Colonic mucosa (tissue), 4 donors: ENCODE data around the gene SERPINI2. TPM values are rescaled to one million over a fixed set of nuclear protein-coding genes. Genes with fewer than 3 reads are reported as not detected.

Experiments
- DNase-seq: peaks from one replicate; pipeline ENCODE4 v3.0.0-alpha.2; 2020
- H3K27ac ChIP-seq: fragments of 200-600 bp; one replicate; pipeline ENCODE4 v1.8.0; 2021
- H3K27me3 ChIP-seq: fragments of 200-600 bp; one replicate; pipeline ENCODE4 v1.8.0; 2021
- H3K36me3 ChIP-seq: fragments of 200-600 bp; one replicate; pipeline ENCODE4 v1.8.0; 2021
- H3K4me1 ChIP-seq: fragments of 200-600 bp; one replicate; pipeline ENCODE4 v1.8.0; 2021; ENCODE audit warnings: mild to moderate bottlenecking
- H3K4me3 ChIP-seq: fragments of 200-600 bp; one replicate; pipeline ENCODE4 v1.8.0; 2021
- H3K9ac ChIP-seq, 2 donors: one replicate each; pipeline ENCODE4 v1.7.0; 2013; ENCODE audit warnings: control low read depth in 2 of 2, low read depth in 2 of 2, low read length in 2 of 2
- H3K9me3 ChIP-seq: fragments of 200-600 bp; one replicate; pipeline ENCODE4 v1.8.0; 2021
- CTCF ChIP-seq: fragments of 200-600 bp; IDR thresholded peaks from one replicate; pipeline ENCODE4 v1.8.0; 2022; ENCODE audit warnings: antibody characterized with exemption, mild to moderate bottlenecking
- intact Hi-C: fragments of 100-400 bp; cut with DNase I; formaldehyde crosslinking; loops from one replicate; pipeline ENCODE4 v1.14.1; 2022
- total RNA-seq, 2 donors: library from RNA; stranded (reverse); fragmentation: NEBNext Ultra II Directional in 1 of 2; extraction: Animal tissue kit (Norgen Biotek cat#: 25700) in 1 of 2; gene quantifications; one replicate each; pipeline ENCODE4 v1.2.1, GENCODE V29; 2021
- donor health status: healthy.
- donor health status: DM: no; HTN: no; CAD: no.
- donor health status: DM: no; HTN: no; CAD: no.

The SERPINI2 gene
- total RNA-seq, 2 donors from 2014 or later: 0.40 TPM; not detected in 1

GRCh38 chr3:167409611-167410010 is 64.2 kb downstream of the SERPINI2 start:
- no peaks in the 10 kb centered on the region for H3K36me3 ChIP-seq
- no peak overlapping the region for H3K27ac ChIP-seq
- no peak overlapping the region for H3K4me3 ChIP-seq
- no peak for DNase-seq
- H3K9me3 ChIP-seq: no peaks in the 10 kb centered on the region
- no peaks in the 10 kb centered on the region for H3K4me1 ChIP-seq
- no peaks in the 10 kb centered on the region for H3K27me3 ChIP-seq
- H3K9ac ChIP-seq: no peak overlapping the region
- intact Hi-C loops: no loop called here
- TF ChIP-seq CTCF: no peak

GRCh38 chr3:167406876-167407492 is 66.9 kb downstream of the SERPINI2 start:
- no peaks in the 10 kb centered on the region for H3K27me3 ChIP-seq
- DNase-seq: no peak
- H3K36me3 ChIP-seq: no peaks in the 10 kb centered on the region
- H3K9me3 ChIP-seq: no peaks in the 10 kb centered on the region
- intact Hi-C loops: no loop called here
- no peak overlapping the region for H3K9ac ChIP-seq
- no peak for TF ChIP-seq CTCF
- no peaks in the 10 kb centered on the region for H3K4me1 ChIP-seq
- no peak overlapping the region for H3K27ac ChIP-seq
- no peak overlapping the region for H3K4me3 ChIP-seq

GRCh38 chr3:167397826-167398225 is 76.0 kb downstream of the SERPINI2 start:
- no peak overlapping the region for H3K4me3 ChIP-seq

GRCh38 chr3:167396075-167396474 is 77.8 kb downstream of the SERPINI2 start:
- Histone ChIP-seq H3K36me3 (no peaks in the 10 kb centered on the region), H3K27ac (no peak overlapping the region), H3K9me3 (no peaks in the 10 kb centered on the region), H3K4me3 (no peak overlapping the region), H3K9ac (no peak overlapping the region), H3K4me1 (no peaks in the 10 kb centered on the region), H3K27me3 (no peaks in the 10 kb centered on the region)
- intact Hi-C loops: no loop called here
- TF ChIP-seq CTCF: no peak
- DNase-seq: no peak

More at GRCh38 chr3:167397826-167398225, 76.0 kb downstream of the SERPINI2 start:
- intact Hi-C loops: no loop called here
- H3K9me3 ChIP-seq: no peaks in the 10 kb centered on the region
- no peaks in the 10 kb centered on the region for H3K4me1 ChIP-seq
- H3K27ac ChIP-seq: no peak overlapping the region
- H3K36me3 ChIP-seq: no peaks in the 10 kb centered on the region
- H3K9ac ChIP-seq: no peak overlapping the region
- H3K27me3 ChIP-seq: no peaks in the 10 kb centered on the region
- no peak for DNase-seq
- no peak for TF ChIP-seq CTCF

GRCh38 chr3:167394003-167394402 is 79.8 kb downstream of the SERPINI2 start:
- Histone ChIP-seq H3K27me3 (no peaks in the 10 kb centered on the region), H3K4me1 (no peaks in the 10 kb centered on the region), H3K9ac (no peak overlapping the region), H3K4me3 (no peak overlapping the region), H3K9me3 (no peaks in the 10 kb centered on the region), H3K36me3 (no peaks in the 10 kb centered on the region), H3K27ac (no peak overlapping the region)
- intact Hi-C loops: no loop called here
- no peak for TF ChIP-seq CTCF
- DNase-seq: no peak

Other genes with a start within 250 kb of the SERPINI2 start
- gene ZBBX, start 93.7 kb downstream of the SERPINI2 start, total RNA-seq: not detected
- under 1 TPM in 1 of 2 donors, not detected in 1; 0.98 TPM for gene WDR49, start 179.9 kb upstream of the SERPINI2 start, total RNA-seq